Keratinocyte (primary cell): Measurements from ENCODE around the gene C2orf72. TPM values are rescaled to one million over a fixed set of nuclear protein-coding genes. Genes with fewer than 3 reads are reported as not detected.

Experiments used
- DNase-seq: peaks from one replicate; pipeline ENCODE4 v3.0.0-alpha.2; 2011; ENCODE audit warnings: low read depth, missing footprints, low spot score
- FAIRE-seq: peaks from 2 replicates; lab custom pipeline; 2011; peaks lifted over from hg19 to GRCh38; lab: Jason Lieb, UNC
- H2AFZ ChIP-seq: 2 replicates; pipeline ENCODE4 v1.6.0; 2012; ENCODE audit warnings: low read length, control low read depth, inconsistent platforms; ENCODE audit not compliant: control insufficient read depth
- H3K27ac ChIP-seq: 2 replicates; pipeline ENCODE4 v1.5.1; 2011; ENCODE audit warnings: low read length; ENCODE audit not compliant: control insufficient read depth, insufficient read depth
- H3K27me3 ChIP-seq: 3 replicates; pipeline ENCODE4 v1.6.0; 2011; ENCODE audit warnings: low read length; ENCODE audit not compliant: control insufficient read depth, insufficient read depth; ENCODE audit errors: extremely low read depth
- H3K36me3 ChIP-seq, 2 experiments: 2 replicates in 1 of 2; 3 replicates in 1 of 2; pipeline ENCODE4 v1.5.1; 2011; ENCODE audit warnings: low read length in 2 of 2, mild to moderate bottlenecking in 1 of 2; ENCODE audit not compliant: control insufficient read depth in 2 of 2, insufficient read depth in 2 of 2; ENCODE audit errors: extremely low read depth in 1 of 2
- H3K4me1 ChIP-seq: 3 replicates; pipeline ENCODE4 v1.5.1; 2011; ENCODE audit warnings: low read length; ENCODE audit not compliant: control insufficient read depth, insufficient read depth; ENCODE audit errors: extremely low read depth
- H3K4me2 ChIP-seq: 3 replicates; pipeline ENCODE4 v1.6.0; 2011; ENCODE audit warnings: low read depth, low read length; ENCODE audit not compliant: control insufficient read depth, insufficient read depth; ENCODE audit errors: extremely low read depth
- H3K4me3 ChIP-seq, 3 experiments: fragments of 200-600 bp in 1 of 3; sonication (generic) in 1 of 3; 2 replicates in 2 of 3; 3 replicates in 1 of 3; pipeline ENCODE4 v1.5.1; 2011 to 2016; ENCODE audit warnings: low read length in 3 of 3, mild to moderate bottlenecking in 3 of 3, control low read depth in 2 of 3, inconsistent platforms in 1 of 3, low read depth in 1 of 3, mixed read lengths in 1 of 3, mixed run types in 1 of 3, moderate library complexity in 1 of 3; ENCODE audit not compliant: control insufficient read depth in 2 of 3, insufficient read depth in 2 of 3; ENCODE audit errors: extremely low read depth in 1 of 3
- H3K79me2 ChIP-seq: 2 replicates; pipeline ENCODE4 v1.6.0; 2012; ENCODE audit warnings: low read length; ENCODE audit not compliant: control insufficient read depth, insufficient read depth
- H3K9ac ChIP-seq: 3 replicates; pipeline ENCODE4 v1.6.0; 2011; ENCODE audit warnings: low read length; ENCODE audit not compliant: control insufficient read depth, insufficient read depth; ENCODE audit errors: extremely low read depth
- H3K9me1 ChIP-seq: 3 replicates; pipeline ENCODE4 v1.6.0; 2011; ENCODE audit warnings: low read length; ENCODE audit not compliant: control insufficient read depth, insufficient read depth; ENCODE audit errors: extremely low read depth
- H3K9me3 ChIP-seq: 2 replicates; pipeline ENCODE4 v1.5.1; 2012; ENCODE audit warnings: low read depth, low read length; ENCODE audit not compliant: control insufficient read depth
- H4K20me1 ChIP-seq: 3 replicates; pipeline ENCODE4 v1.6.0; 2011; ENCODE audit warnings: low read length; ENCODE audit not compliant: control insufficient read depth, insufficient read depth; ENCODE audit errors: extremely low read depth
- EZH2 ChIP-seq: IDR thresholded peaks from one replicate; pipeline ENCODE4 v1.6.1; 2012; ENCODE audit warnings: inconsistent platforms, mild to moderate bottlenecking, low read length, moderate library complexity
- dilution Hi-C: fragments of 300-500 bp; cut with MboI; formaldehyde crosslinking; loops from one replicate; pipeline ENCODE4 v1.7.0; 2020; ENCODE audit warnings: low sequenced_read_pairs; ENCODE audit not compliant: extremely low pct_ligation_motif_present
- polyA plus RNA-seq, 5 experiments: library from polyadenylated mRNA; depleted of rRNA in 3 of 5; stranded (reverse) in 3 of 5; stranded (forward) in 1 of 5; unstranded in 1 of 5; fragments of >200 nt; gene quantifications; 1 replicate in 1 of 5; 2 replicates in 3 of 5; 3 replicates in 1 of 5; pipeline versions ENCODE4 v1.2.1 to v1.2.3, GENCODE V29; 2011 to 2012; ENCODE audit warnings: missing spikeins in 2 of 5, low read depth in 1 of 5, low replicate concordance in 1 of 5
- TF ChIP-seq, protein P1 (sequence below), 3 experiments: IDR thresholded peaks in 1 of 3; conservative IDR thresholded peaks in 1 of 3; optimal IDR thresholded peaks in 1 of 3; 2 replicates in 2 of 3; 3 replicates in 1 of 3; pipeline versions ENCODE3 to v1.5.1; 2011; ENCODE audit warnings: low read length in 3 of 3, mild to moderate bottlenecking in 3 of 3, moderate library complexity in 2 of 3, control low read depth in 1 of 3, inconsistent platforms in 1 of 3; ENCODE audit not compliant: insufficient read depth in 2 of 3; ENCODE audit errors: extremely low read depth in 1 of 3

The C2orf72 gene
- polyA plus RNA-seq, 1 donor (not counting 4 experiments of a cell fraction or from before 2014, with no cell fraction given) = not detected

DNA sequence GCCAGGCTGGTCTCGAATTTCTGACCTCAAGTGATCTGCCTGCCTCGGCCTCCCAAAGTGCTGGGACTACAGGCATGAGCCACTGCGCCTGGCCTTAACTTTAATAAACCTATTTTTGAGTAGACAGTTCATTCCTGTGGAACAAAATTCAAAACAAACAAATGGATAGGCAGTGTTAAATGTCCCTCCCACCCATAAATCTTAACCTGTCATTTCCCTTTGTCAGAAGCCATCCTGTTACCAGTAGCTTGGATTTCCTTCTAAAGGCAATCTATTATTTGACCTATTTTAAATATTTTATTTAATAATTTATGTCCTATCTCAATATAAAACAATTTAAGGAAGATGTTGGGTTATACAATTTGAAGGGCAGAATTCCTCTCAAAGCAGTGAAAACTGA is 6.6 kb upstream of the C2orf72 start:
- FAIRE-seq = no peak

DNA sequence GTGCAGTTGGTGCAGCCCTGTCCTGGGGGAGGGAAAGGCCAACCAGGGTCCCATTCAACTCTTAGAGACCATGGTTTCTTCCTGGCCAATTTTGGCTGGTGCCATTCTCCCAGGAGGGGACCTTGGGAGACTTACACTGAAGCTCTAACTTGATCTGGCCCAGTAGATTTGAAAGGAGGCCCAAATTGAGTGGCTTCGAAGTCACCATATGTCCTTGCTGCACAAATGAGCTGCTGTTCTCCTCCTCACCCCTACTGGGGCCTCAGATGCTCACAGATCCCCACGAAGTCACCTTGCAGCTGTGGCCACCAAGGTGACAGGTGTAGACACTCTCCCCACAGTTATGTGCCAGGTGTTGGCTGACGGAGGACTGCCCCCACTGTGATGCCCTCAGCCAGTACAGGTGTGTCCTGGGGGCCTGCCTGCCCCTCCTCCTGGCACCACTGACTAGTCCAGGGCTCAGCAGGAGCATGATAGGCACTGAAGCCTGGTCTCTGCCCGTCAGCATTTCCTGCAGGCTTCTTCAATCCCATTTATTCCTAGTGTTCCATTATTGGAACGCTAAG is 4.7 kb upstream of the C2orf72 start:
- DNase-seq = no peak
- no peaks in the 10 kb centered on the region for H3K9me3 ChIP-seq
- no peaks in the 10 kb centered on the region for H4K20me1 ChIP-seq
- no peaks in the 10 kb centered on the region for H3K36me3 ChIP-seq
- no peak overlapping the region for H3K9ac ChIP-seq
- FAIRE-seq = no peak
- H3K9me1 ChIP-seq = no peaks in the 10 kb centered on the region
- TF ChIP-seq, protein P1, sequence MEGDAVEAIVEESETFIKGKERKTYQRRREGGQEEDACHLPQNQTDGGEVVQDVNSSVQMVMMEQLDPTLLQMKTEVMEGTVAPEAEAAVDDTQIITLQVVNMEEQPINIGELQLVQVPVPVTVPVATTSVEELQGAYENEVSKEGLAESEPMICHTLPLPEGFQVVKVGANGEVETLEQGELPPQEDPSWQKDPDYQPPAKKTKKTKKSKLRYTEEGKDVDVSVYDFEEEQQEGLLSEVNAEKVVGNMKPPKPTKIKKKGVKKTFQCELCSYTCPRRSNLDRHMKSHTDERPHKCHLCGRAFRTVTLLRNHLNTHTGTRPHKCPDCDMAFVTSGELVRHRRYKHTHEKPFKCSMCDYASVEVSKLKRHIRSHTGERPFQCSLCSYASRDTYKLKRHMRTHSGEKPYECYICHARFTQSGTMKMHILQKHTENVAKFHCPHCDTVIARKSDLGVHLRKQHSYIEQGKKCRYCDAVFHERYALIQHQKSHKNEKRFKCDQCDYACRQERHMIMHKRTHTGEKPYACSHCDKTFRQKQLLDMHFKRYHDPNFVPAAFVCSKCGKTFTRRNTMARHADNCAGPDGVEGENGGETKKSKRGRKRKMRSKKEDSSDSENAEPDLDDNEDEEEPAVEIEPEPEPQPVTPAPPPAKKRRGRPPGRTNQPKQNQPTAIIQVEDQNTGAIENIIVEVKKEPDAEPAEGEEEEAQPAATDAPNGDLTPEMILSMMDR (optimal IDR thresholded peaks at IDR 0.05 in 1 of 3, IDR thresholded peaks at IDR 0.05 in 1 of 3, conservative IDR thresholded peaks at IDR 0.05 in 1 of 3; ENCODE audit: extremely low read depth in 1 of 3, insufficient read depth in 2 of 3, low read length in 3 of 3) = no peak
- TF ChIP-seq EZH2 = no peak
- no peak overlapping the region for H3K27ac ChIP-seq
- no peaks in the 10 kb centered on the region for H3K4me1 ChIP-seq
- H3K4me3 ChIP-seq = no peak overlapping the region
- dilution Hi-C loops = no loop called here
- no peaks in the 10 kb centered on the region for H3K79me2 ChIP-seq
- peaks cover 25% of the 10 kb centered on the region for H3K27me3 ChIP-seq
- H3K4me2 ChIP-seq = no peak overlapping the region
- no peak overlapping the region for H2AFZ ChIP-seq

More for the DNA sequence above, 6.6 kb upstream of the C2orf72 start:
- DNase-seq = no peak
- dilution Hi-C loops = no loop called here
- H3K4me2 ChIP-seq = no peak overlapping the region
- H3K4me3 ChIP-seq = no peak overlapping the region
- H3K79me2 ChIP-seq = no peaks in the 10 kb centered on the region
- TF ChIP-seq EZH2 = no peak
- TF ChIP-seq, protein P1 (optimal IDR thresholded peaks at IDR 0.05 in 1 of 3, IDR thresholded peaks at IDR 0.05 in 1 of 3, conservative IDR thresholded peaks at IDR 0.05 in 1 of 3; ENCODE audit: extremely low read depth in 1 of 3, insufficient read depth in 2 of 3, low read length in 3 of 3) = no peak
- H3K27me3 ChIP-seq = peaks cover 12% of the 10 kb centered on the region
- H3K27ac ChIP-seq = no peak overlapping the region
- no peaks in the 10 kb centered on the region for H3K9me3 ChIP-seq
- no peaks in the 10 kb centered on the region for H4K20me1 ChIP-seq
- no peaks in the 10 kb centered on the region for H3K9me1 ChIP-seq
- H3K36me3 ChIP-seq = no peaks in the 10 kb centered on the region
- no peak overlapping the region for H3K9ac ChIP-seq
- H3K4me1 ChIP-seq = no peaks in the 10 kb centered on the region
- no peak overlapping the region for H2AFZ ChIP-seq
